Prostate gland (tissue), 2 donors: ENCODE measurements around the gene FOXL2.

Experiments used
- POLR2A ChIP-seq: fragments of 450-650 bp; IDR thresholded peaks from one replicate; pipeline ENCODE4 v1.6.1; 2016; ENCODE audit warnings: antibody characterized with exemption, mild to moderate bottlenecking
- POLR2AphosphoS5 ChIP-seq: sonication (generic); formaldehyde crosslinking; IDR thresholded peaks from one replicate; pipeline ENCODE4 v1.6.1; 2017; ENCODE audit warnings: antibody characterized with exemption
- TF ChIP-seq, protein P1 (sequence below), 4 experiments: fragments of 200-600 bp in 2 of 4; fragments of 450-650 bp in 2 of 4; sonication (generic) in 2 of 4; IDR thresholded peaks; 1 replicate in 3 of 4; 2 replicates in 1 of 4; pipeline ENCODE4 v1.5.1; 2016 to 2019; ENCODE audit warnings: antibody characterized with exemption in 4 of 4, mild to moderate bottlenecking in 2 of 4, moderate library complexity in 2 of 4

- TF ChIP-seq POLR2AphosphoS5 (no peak), POLR2A (no peak)
- TF ChIP-seq, protein P1, sequence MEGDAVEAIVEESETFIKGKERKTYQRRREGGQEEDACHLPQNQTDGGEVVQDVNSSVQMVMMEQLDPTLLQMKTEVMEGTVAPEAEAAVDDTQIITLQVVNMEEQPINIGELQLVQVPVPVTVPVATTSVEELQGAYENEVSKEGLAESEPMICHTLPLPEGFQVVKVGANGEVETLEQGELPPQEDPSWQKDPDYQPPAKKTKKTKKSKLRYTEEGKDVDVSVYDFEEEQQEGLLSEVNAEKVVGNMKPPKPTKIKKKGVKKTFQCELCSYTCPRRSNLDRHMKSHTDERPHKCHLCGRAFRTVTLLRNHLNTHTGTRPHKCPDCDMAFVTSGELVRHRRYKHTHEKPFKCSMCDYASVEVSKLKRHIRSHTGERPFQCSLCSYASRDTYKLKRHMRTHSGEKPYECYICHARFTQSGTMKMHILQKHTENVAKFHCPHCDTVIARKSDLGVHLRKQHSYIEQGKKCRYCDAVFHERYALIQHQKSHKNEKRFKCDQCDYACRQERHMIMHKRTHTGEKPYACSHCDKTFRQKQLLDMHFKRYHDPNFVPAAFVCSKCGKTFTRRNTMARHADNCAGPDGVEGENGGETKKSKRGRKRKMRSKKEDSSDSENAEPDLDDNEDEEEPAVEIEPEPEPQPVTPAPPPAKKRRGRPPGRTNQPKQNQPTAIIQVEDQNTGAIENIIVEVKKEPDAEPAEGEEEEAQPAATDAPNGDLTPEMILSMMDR (IDR thresholded peaks at IDR 0.05) = no peak
Measured at GRCh38 chr3:138928727-138929372, 18.1 kb downstream of the FOXL2 start.
